ENCODE measurements around the gene SVOPL. TPM values are rescaled to one million over a fixed set of nuclear protein-coding genes. Genes with fewer than 3 reads are reported as not detected.
A peak's percentile ranks its signal among the peaks of the same experiment; 100 is the strongest.

The SVOPL gene
- total and polyA plus RNA-seq, 9 of the 15 experiments (the other 6 are each of a cell fraction or from before 2014, with no cell fraction given): 0.13 to 0.42 (median 0.20) TPM; not detected in 6

DNA sequence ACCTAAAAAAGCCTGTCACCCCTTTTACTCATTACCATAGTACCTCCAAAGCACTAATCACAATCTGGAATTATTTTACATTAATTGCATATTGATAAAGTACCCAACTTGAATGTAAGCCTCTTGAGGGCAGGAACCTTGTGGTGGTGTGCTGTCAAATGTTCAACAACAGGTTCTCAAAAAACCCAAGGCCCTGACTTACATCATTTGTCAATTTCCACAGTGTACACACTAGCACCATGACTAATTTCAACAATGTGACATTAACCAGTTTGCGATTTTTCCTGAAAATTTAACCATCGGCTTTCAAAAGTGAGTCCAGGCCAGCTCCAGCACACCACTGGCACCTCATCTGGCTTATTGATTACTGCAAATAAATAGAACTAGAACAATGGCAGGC lies 87.5 kb downstream of the SVOPL start:
- Histone ChIP-seq H3K9me1 (ENCODE audit: control insufficient read depth, insufficient read depth, low read length) (no peaks in the 10 kb centered on the region), H3K9ac (ENCODE audit: insufficient read depth in 1 of 2, low read depth in 2 of 2, low read length in 2 of 2) (no peak overlapping the region), H3K4me2 (ENCODE audit: insufficient read depth, low read length) (no peak overlapping the region), H3K4me1 (replicated peaks in 1 of 2; ENCODE audit: control insufficient read depth in 2 of 2, insufficient read depth in 2 of 2, low read length in 2 of 2) (peaks cover 0 to 6% of the 10 kb centered on the region in 2 experiments; a peak in 2 of 5 replicates), H4K20me1 (replicated peaks; ENCODE audit: control insufficient read depth, insufficient read depth, low read length) (no peaks in the 10 kb centered on the region), H3K9me3 (replicated peaks; ENCODE audit: control insufficient read depth, insufficient read depth, low read depth, low read length) (0 out of 2 replicates have a peak, but pooled peaks cover 4% of the 10 kb centered on the region), H3K36me3 (ENCODE audit: control insufficient read depth, insufficient read depth, low read length) (no peaks in the 10 kb centered on the region), H3K27me3 (ENCODE audit: control insufficient read depth in 2 of 2, insufficient read depth in 2 of 2, low read length in 2 of 2) (peaks cover 2 to 10% of the 10 kb centered on the region in 2 experiments; a peak in 2 of 5 replicates), H2AFZ (ENCODE audit: low read depth, low read length) (no peak overlapping the region), H3K27ac (ENCODE audit: extremely low read depth, low read depth, low read length) (no peak overlapping the region), H3K79me2 (ENCODE audit: control insufficient read depth, insufficient read depth, low read length) (no peaks in the 10 kb centered on the region), H3K4me3 (no peak overlapping the region)
- BruUV-seq (replicated peaks): no TSS peak
- in situ Hi-C loops (cut with MboI) (no loop called here), intact Hi-C loops (cut with micrococcal nuclease) (no loop called here)
- ChIA-PET CTCF (ENCODE audit: low intra/inter-chr PET ratio) (no interaction called here), POLR2A (interaction anchor here (1.2 kb wide), 1 partner anchor 29 kb away, joined by 3 read pairs; no protein-coding TSS in a partner anchor)
- 42% methylated on average over 2 of the region's 2 CpGs for WGBS (ENCODE audit: insufficient coverage, low coverage, missing lambda C conversion rate)
- DNase-seq (ENCODE audit: extremely low read depth in 1 of 4, low spot score in 3 of 4) (no peak), ATAC-seq (no peak), FAIRE-seq (no peak)
- TF ChIP-seq CREB1 (IDR thresholded peaks at IDR 0.05): no peak
- no peak for TF ChIP-seq CREB1 (CRISPR knock-in tag; IDR thresholded peaks at IDR 0.05)
- no peak for TF ChIP-seq BMI1 (IDR thresholded peaks at IDR 0.05; ENCODE audit: low read length)
- peak; percentile 84 for TF ChIP-seq TRIM28 (IDR thresholded peaks at IDR 0.05)
- TF ChIP-seq TBP (optimal IDR thresholded peaks at IDR 0.05; ENCODE audit: low read depth, low read length): no peak
- no peak for TF ChIP-seq PCBP1 (IDR thresholded peaks at IDR 0.05; ENCODE audit: low read depth, low read length, poor library complexity, severe bottlenecking)
- TF ChIP-seq EGR1 (conservative IDR thresholded peaks at IDR 0.05): no peak
- TF ChIP-seq HSF4 (CRISPR knock-in tag; IDR thresholded peaks at IDR 0.05; ENCODE audit: borderline replicate concordance): no peak
- TF ChIP-seq BCLAF1 (IDR thresholded peaks at IDR 0.05; ENCODE audit: borderline replicate concordance in 1 of 2, control insufficient read depth in 1 of 2, low read depth in 2 of 2, low read length in 1 of 2): no peak
- TF ChIP-seq NR1H2 (CRISPR knock-in tag; IDR thresholded peaks at IDR 0.05): no peak
- no peak for TF ChIP-seq RFX7 (CRISPR knock-in tag; IDR thresholded peaks at IDR 0.05)
- TF ChIP-seq RBM22 (IDR thresholded peaks at IDR 0.05; ENCODE audit: low read depth, low read length, poor library complexity, severe bottlenecking): no peak
- TF ChIP-seq DDX20 (tag; IDR thresholded peaks at IDR 0.05; ENCODE audit: low read depth): no peak
- no peak for TF ChIP-seq BCOR (IDR thresholded peaks at IDR 0.05)
- TF ChIP-seq TGIF2 (CRISPR knock-in tag; IDR thresholded peaks at IDR 0.05): no peak
- no peak for TF ChIP-seq CCNT2 (IDR thresholded peaks at IDR 0.05; ENCODE audit: borderline replicate concordance, extremely low read depth, insufficient read length, low read depth, low read length)
- TF ChIP-seq TRIM24 (IDR thresholded peaks at IDR 0.05): peak in 1 of 2 experiments; percentile 53; a peak in 1 of 4 replicates
- TF ChIP-seq ZNF561 (CRISPR knock-in tag; conservative IDR thresholded peaks at IDR 0.05): no peak
- no peak for TF ChIP-seq CSDE1 (IDR thresholded peaks at IDR 0.05)
- TF ChIP-seq CBX3 (IDR thresholded peaks at IDR 0.05; ENCODE audit: borderline replicate concordance in 1 of 2, low read length in 2 of 2): peak in 1 of 2 experiments; percentile 53; a peak in 1 of 3 replicates
- TF ChIP-seq SNAPC5 (CRISPR knock-in tag; IDR thresholded peaks at IDR 0.05): no peak
- no peak for TF ChIP-seq CBFA2T2 (conservative IDR thresholded peaks at IDR 0.05)
- TF ChIP-seq CBX1 (IDR thresholded peaks at IDR 0.05; ENCODE audit: low read depth): 0 out of 2 replicates have a peak, but pooled peaks have one; percentile 46

All from K562 (cell line).